Stomach (tissue), 4 donors: ENCODE measurements around the gene PALD1.

Experiments
- CTCF ChIP-seq, 7 experiments: fragments of 450-650 bp in 4 of 7; fragments of 200-600 bp in 3 of 7; sonication (generic) in 3 of 7; IDR thresholded peaks; one replicate each; pipeline ENCODE4 v1.5.1; 2016 to 2019; ENCODE audit warnings: antibody characterized with exemption in 7 of 7, control low read depth in 2 of 7, mild to moderate bottlenecking in 1 of 7
- EP300 ChIP-seq: sonication (generic); formaldehyde crosslinking; IDR thresholded peaks from one replicate; pipeline ENCODE4 v1.6.1; 2017; ENCODE audit warnings: antibody characterized with exemption
- POLR2A ChIP-seq, 4 donors: fragments of 450-650 bp; IDR thresholded peaks; one replicate each; pipeline ENCODE4 v1.6.1; 2016; ENCODE audit warnings: antibody characterized with exemption in 4 of 4, control low read depth in 2 of 4, mild to moderate bottlenecking in 1 of 4, moderate library complexity in 1 of 4
- POLR2AphosphoS5 ChIP-seq, 3 donors: sonication (generic); formaldehyde crosslinking; IDR thresholded peaks; one replicate each; pipeline ENCODE4 v1.6.1; 2016; ENCODE audit warnings: antibody characterized with exemption in 3 of 3

- no peak for TF ChIP-seq POLR2A (IDR thresholded peaks at IDR 0.05)
- no peak for TF ChIP-seq CTCF (IDR thresholded peaks at IDR 0.05)
- no peak for TF ChIP-seq POLR2AphosphoS5 (IDR thresholded peaks at IDR 0.05)
- TF ChIP-seq EP300: no peak
Observed at GRCh38 chr10:70615211-70615610, 136.6 kb downstream of the PALD1 start.
